Activated naive CD4-positive, alpha-beta T cell treated with anti-CD3 and anti-CD28 coated beads, Interleukin-2, amount 50 U/mL, for 16 hours (primary cell): ENCODE measurements around the gene ARPC2.
"Not testable (repeated sequence)": the region's sequence is repeated elsewhere in the genome, so short reads cannot be mapped to it uniquely, and the experiment has no call there.

Experiments used
- DNase-seq: peaks from one replicate; pipeline ENCODE4 v3.0.0-alpha.2; 2020

ARPC2 gene

GRCh38 chr2:218271865-218272530 lies 55.0 kb downstream of the ARPC2 start:
- DNase-seq: no peak

GRCh38 chr2:218272531-218273212 lies 55.7 kb downstream of the ARPC2 start:
- DNase-seq: peak; percentile 79

- DNase-seq: not testable (repeated sequence)
These were observed 56.4 kb downstream of the ARPC2 start for GRCh38 chr2:218273214-218273907.

GRCh38 chr2:218273908-218274249 lies 56.9 kb downstream of the ARPC2 start:
- DNase-seq: no peak

- DNase-seq: no peak
These were observed 57.6 kb downstream of the ARPC2 start for GRCh38 chr2:218274586-218274985.

GRCh38 chr2:218275371-218276072 lies 58.5 kb downstream of the ARPC2 start:
- no peak for DNase-seq

- no peak for DNase-seq
These were observed 60.2 kb downstream of the ARPC2 start for GRCh38 chr2:218276986-218277755.

- no peak for DNase-seq
These were observed 60.9 kb downstream of the ARPC2 start for GRCh38 chr2:218277921-218278320.

- DNase-seq: no peak
These were observed 61.8 kb downstream of the ARPC2 start for GRCh38 chr2:218278531-218279360.

- DNase-seq: no peak
These were observed 63.4 kb downstream of the ARPC2 start for GRCh38 chr2:218280260-218280870.

- no peak for DNase-seq
These were observed 64.5 kb downstream of the ARPC2 start for GRCh38 chr2:218281449-218281848.

- no peak for DNase-seq
These were observed 65.4 kb downstream of the ARPC2 start for GRCh38 chr2:218282173-218282991.

- DNase-seq: peak; percentile 55
These were observed 67.3 kb downstream of the ARPC2 start for GRCh38 chr2:218284106-218284811.

- DNase-seq: no peak
These were observed 68.6 kb downstream of the ARPC2 start for GRCh38 chr2:218285604-218286003.

GRCh38 chr2:218286570-218287459 lies 69.8 kb downstream of the ARPC2 start:
- peak; percentile 69 for DNase-seq

- no peak for DNase-seq
These were observed 72.8 kb downstream of the ARPC2 start for GRCh38 chr2:218289639-218290315.

- DNase-seq: no peak
These were observed 73.6 kb downstream of the ARPC2 start for GRCh38 chr2:218290316-218291261.
